Right ventricle myocardium superior (tissue), 1 donor: ENCODE data around the gene NLRP7. TPM values are rescaled to one million over a fixed set of nuclear protein-coding genes. Genes with fewer than 3 reads are reported as not detected.

Experiments used
- ATAC-seq: fragments of 200-7000 bp; cut with Tn5 transposase; one replicate; pipeline ENCODE4 v1.9.1; 2020; ENCODE audit warnings: mild to moderate bottlenecking; ENCODE audit not compliant: poor library complexity
- DNase-seq: peaks from one replicate; pipeline ENCODE4 v3.0.0-alpha.2; 2020
- intact Hi-C: fragments of 100-400 bp; cut with DNase I; formaldehyde crosslinking; loops from one replicate; pipeline ENCODE4 v1.11.2; 2022
- total RNA-seq: library from RNA; stranded (reverse); fragmentation: NEBNext Ultra II Directional; extraction: Animal tissue kit (Norgen Biotek cat#: 25700); gene quantifications from one replicate; pipeline ENCODE4 v1.2.1, GENCODE V29; 2021
- donor health status: DM: no; HTN: yes; CAD: no; lungs with severe emphysema.

The NLRP7 gene
- total RNA-seq, 1 donor from 2014 or later, result not detected

DNA sequence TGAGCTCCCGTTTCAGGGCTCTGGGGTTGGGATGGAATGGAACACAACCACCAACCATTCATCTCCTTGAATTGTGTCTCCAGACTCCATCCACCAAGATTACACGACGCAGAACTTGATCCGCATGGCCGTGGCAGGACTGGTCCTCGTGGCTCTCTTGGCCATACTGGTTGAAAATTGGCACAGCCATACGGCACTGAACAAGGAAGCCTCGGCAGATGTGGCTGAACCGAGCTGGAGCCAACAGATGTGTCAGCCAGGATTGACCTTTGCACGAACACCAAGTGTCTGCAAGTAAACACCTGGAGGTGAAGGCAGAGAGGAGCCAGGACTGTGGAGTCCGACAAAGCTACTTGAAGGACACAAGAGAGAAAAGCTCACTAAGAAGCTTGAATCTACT is 57.8 kb downstream of the NLRP7 start:
- DNase-seq (no peak), ATAC-seq (no peak)
- intact Hi-C loops, result no loop called here

GRCh38 chr19:54888239-54888638 is 59.1 kb downstream of the NLRP7 start:
- DNase-seq (no peak), ATAC-seq (no peak)
- intact Hi-C loops, result no loop called here

DNA sequence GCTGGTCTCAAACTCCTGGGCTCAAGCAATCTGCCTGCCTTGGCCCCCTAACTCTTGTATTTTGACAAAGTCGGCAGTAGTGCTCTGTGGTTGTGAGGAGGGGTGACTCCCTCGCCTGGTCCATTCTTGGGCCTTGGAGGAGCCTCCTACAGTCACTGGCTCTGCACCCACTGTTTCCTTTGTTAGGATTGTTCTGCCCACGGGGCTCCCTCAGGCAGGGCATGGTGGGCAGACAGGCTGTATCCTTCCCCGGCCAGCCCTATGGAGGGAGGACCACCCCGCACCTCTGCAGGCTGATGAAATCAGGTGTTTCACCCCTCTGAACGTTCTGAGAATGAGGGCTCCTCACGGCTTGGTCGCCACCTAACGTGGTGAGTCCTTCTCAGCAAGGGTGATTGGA is 64.1 kb downstream of the NLRP7 start:
- intact Hi-C loops, result no loop called here
- DNase-seq, result no peak
- no peak for ATAC-seq

- DNase-seq (no peak), ATAC-seq (no peak)
- intact Hi-C loops, result no loop called here
These were observed 64.6 kb downstream of the NLRP7 start for GRCh38 chr19:54882758-54883157.

- DNase-seq (no peak), ATAC-seq (no peak)
- intact Hi-C loops, result no loop called here
These were observed 65.4 kb downstream of the NLRP7 start for GRCh38 chr19:54881884-54882283.

- DNase-seq (no peak), ATAC-seq (no peak)
- intact Hi-C loops, result no loop called here
These were observed 69.9 kb downstream of the NLRP7 start for GRCh38 chr19:54877471-54877870.

DNA sequence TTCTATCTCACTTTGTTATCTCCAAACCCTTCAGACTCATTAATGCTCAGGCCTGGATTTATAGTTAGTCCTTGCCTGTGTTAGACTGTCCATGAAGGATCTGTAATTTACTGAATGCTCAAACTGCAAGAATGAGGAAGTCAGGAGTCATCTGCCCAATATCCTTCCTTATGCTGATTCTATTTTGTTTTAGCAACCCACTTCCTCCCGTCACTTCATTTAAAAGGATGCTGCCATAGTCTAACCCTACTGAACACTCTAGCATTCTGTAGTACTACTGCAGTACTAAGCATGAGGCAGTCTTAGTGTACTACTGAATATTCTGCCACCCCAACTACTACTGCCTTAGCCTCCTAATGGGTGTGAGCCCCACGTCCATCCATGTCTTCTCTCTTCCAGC is 71.8 kb downstream of the NLRP7 start:
- intact Hi-C loops, result no loop called here
- DNase-seq, result no peak
- peak; percentile 25 for ATAC-seq

DNA sequence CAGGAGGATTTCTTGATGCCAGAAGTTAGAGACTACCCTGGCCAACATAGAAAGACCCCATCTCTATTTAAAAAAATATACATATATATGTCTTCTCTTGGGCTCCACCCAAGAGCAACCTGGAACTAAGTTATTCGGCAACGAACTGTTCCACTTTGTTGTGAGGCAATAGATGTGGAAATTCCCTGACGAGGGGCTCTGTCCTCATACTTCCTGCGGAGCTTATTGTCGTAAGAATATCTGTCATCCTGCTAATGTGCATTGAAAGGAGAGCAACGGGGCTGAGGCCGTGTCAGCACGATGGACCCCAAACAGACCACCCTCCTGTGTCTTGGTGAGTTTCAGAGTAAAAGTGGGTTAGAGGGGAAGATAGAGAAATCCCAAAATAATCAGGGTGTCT is 73.3 kb downstream of the NLRP7 start, which contains the start of gene FCAR:
Gene FCAR (plus strand): TSS at position 246 of the 400 bp plus-strand sequence. CDS start 55 bp downstream, at position 301.
- ATAC-seq, result no peak
- no peak for DNase-seq
- intact Hi-C loops, result no loop called here

Other genes starting within 250 kb of the NLRP7 start
- not detected for gene KIR3DL3, start 223.1 kb downstream of the NLRP7 start, total RNA-seq
- not detected for gene KIR2DL3, start 209.0 kb downstream of the NLRP7 start, total RNA-seq
- gene KIR2DL1, start 177.7 kb downstream of the NLRP7 start, total RNA-seq, result not detected
- not detected for gene KIR2DL4, start 143.9 kb downstream of the NLRP7 start, total RNA-seq
- not detected for gene KIR3DL1, start 131.1 kb downstream of the NLRP7 start, total RNA-seq
- not detected for gene KIR2DS4, start 114.9 kb downstream of the NLRP7 start, total RNA-seq
- not detected for gene KIR3DL2, start 97.1 kb downstream of the NLRP7 start, total RNA-seq
- 0.30 TPM for gene FCAR, start 73.3 kb downstream of the NLRP7 start, total RNA-seq
- gene NCR1, start 41.4 kb downstream of the NLRP7 start, total RNA-seq, result not detected
- 0.78 TPM for gene NLRP2, start 18.8 kb upstream of the NLRP7 start, total RNA-seq
- gene GP6, start 90.7 kb upstream of the NLRP7 start, total RNA-seq, result 0.48 TPM
- gene RDH13, start 115.6 kb upstream of the NLRP7 start, total RNA-seq, result 45.6 TPM
- gene EPS8L1, start 128.3 kb upstream of the NLRP7 start, total RNA-seq, result 0.83 TPM
- gene PPP1R12C, start 170.1 kb upstream of the NLRP7 start, total RNA-seq, result 126 TPM
- gene TNNT1, start 201.7 kb upstream of the NLRP7 start, total RNA-seq, result 54.1 TPM
- 4,564 TPM for gene TNNI3, start 210.2 kb upstream of the NLRP7 start, total RNA-seq
- 0.59 TPM for gene DNAAF3, start 219.1 kb upstream of the NLRP7 start, total RNA-seq
- not detected for gene SYT5, start 232.8 kb upstream of the NLRP7 start, total RNA-seq